ENCODE data around the gene UBR7. TPM values are rescaled to one million over a fixed set of nuclear protein-coding genes. Genes with fewer than 3 reads are reported as not detected.
A peak's percentile ranks its signal among the peaks of the same experiment; 100 is the strongest.
"Not testable (repeated sequence)": the region's sequence is repeated elsewhere in the genome, so short reads cannot be mapped to it uniquely, and the experiment has no call there.

Gene UBR7
- 19.3 and 19.5 TPM in 2 replicates for total RNA-seq

DNA sequence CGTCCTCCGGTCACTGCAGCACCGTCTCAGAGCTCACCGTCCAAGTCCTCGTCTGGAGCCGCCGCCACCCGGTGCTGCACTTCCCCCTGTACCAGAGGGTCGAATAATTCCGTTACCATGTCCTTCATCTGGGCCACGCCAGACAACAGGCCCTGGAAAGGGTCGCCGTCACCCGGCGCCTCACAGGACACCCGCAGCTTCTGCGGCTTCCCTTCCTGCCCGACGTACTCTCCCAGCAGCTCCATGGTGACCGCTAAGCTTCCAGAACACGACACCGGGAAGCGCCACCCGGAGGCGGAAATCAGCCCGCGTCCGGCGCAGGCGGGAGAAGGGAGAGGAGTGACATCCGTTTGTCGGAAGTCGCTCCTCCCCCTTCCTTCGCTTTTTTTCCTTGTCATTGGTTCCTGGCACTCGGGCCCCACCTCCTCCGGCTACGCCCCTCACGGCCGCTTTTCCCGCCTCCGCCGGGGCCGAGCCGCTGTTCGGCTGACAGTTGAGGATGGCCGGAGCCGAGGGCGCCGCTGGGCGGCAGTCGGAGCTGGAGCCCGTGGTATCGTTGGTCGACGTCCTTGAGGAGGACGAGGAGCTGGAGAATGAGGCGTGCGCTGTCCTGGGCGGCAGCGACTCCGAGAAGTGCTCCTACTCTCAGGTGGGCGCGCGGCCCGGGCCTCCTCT is at the start of gene UBR7, which contains the start of gene GON7:
UBR7 (plus strand) TSS at position 464 of the 675 bp plus-strand sequence; CDS start at position 500, 36 bp downstream.
GON7 (minus strand) TSS at position 273 of the 675 bp plus-strand sequence; CDS start at position 245, 28 bp downstream.
- intact Hi-C loops (cut with micrococcal nuclease), result loop anchor here (1.0 to 10.0 kb wide), 8 partner anchors 22 to 768 kb away; partner anchors contain the start of genes ASB2, BTBD7, ITPK1 and LYSET
- ChIA-PET POLR2A (interaction anchor here (1.1 to 4.5 kb wide), 6 partner anchors 16 to 330 kb away, joined by 3 to 38 read pairs (median 4); partner anchors contain the start of genes LYSET and MOAP1), CTCF (interaction anchor here (0.9 to 3.2 kb wide), 9 partner anchors 11 to 412 kb away, joined by 3 to 16 read pairs (median 5); partner anchors contain the start of genes LYSET and MOAP1)
- TF ChIP-seq, protein P1, sequence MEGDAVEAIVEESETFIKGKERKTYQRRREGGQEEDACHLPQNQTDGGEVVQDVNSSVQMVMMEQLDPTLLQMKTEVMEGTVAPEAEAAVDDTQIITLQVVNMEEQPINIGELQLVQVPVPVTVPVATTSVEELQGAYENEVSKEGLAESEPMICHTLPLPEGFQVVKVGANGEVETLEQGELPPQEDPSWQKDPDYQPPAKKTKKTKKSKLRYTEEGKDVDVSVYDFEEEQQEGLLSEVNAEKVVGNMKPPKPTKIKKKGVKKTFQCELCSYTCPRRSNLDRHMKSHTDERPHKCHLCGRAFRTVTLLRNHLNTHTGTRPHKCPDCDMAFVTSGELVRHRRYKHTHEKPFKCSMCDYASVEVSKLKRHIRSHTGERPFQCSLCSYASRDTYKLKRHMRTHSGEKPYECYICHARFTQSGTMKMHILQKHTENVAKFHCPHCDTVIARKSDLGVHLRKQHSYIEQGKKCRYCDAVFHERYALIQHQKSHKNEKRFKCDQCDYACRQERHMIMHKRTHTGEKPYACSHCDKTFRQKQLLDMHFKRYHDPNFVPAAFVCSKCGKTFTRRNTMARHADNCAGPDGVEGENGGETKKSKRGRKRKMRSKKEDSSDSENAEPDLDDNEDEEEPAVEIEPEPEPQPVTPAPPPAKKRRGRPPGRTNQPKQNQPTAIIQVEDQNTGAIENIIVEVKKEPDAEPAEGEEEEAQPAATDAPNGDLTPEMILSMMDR (IDR thresholded peaks at IDR 0.05), result no peak
- DNase-seq, result peak; percentile 84
- Mint-ChIP-seq H3K9me3 (no peaks in the 10 kb centered on the region), H3K27ac (peak within 1 kb of the TSS; percentile 90), H3K27me3 (no peaks in the 10 kb centered on the region), H3K36me3 (ENCODE audit: low read depth) (peaks cover 15% of the 10 kb centered on the region), H3K4me3 (peak within 1 kb of the TSS; percentile 96), H3K4me1 (peaks cover 56% of the 10 kb centered on the region)
- ATAC-seq (ENCODE audit: low read depth), result peak; percentile 93

GRCh38 chr14:93158349-93158748 is 48.7 kb upstream of the UBR7 start:
- DNase-seq; H3K9me3 Mint-ChIP-seq; ATAC-seq (ENCODE audit: low read depth); H3K4me1 Mint-ChIP-seq; CTCF ChIA-PET; H3K27ac Mint-ChIP-seq; H3K27me3 Mint-ChIP-seq; intact Hi-C loops (cut with micrococcal nuclease); H3K36me3 Mint-ChIP-seq (ENCODE audit: low read depth); H3K4me3 Mint-ChIP-seq: not testable (repeated sequence)
- POLR2A ChIA-PET, result interaction anchor here (0.6 kb wide), 1 partner anchor 10 kb away, joined by 7 read pairs; no protein-coding TSS in a partner anchor

- ATAC-seq (ENCODE audit: low read depth); DNase-seq; H3K9me3 Mint-ChIP-seq; intact Hi-C loops (cut with micrococcal nuclease); H3K27me3 Mint-ChIP-seq; POLR2A ChIA-PET; CTCF ChIA-PET; H3K4me1 Mint-ChIP-seq; H3K27ac Mint-ChIP-seq; H3K36me3 Mint-ChIP-seq (ENCODE audit: low read depth); H3K4me3 Mint-ChIP-seq: not testable (repeated sequence)
Measured at GRCh38 chr14:93159625-93160352, 47.3 kb upstream of the UBR7 start.

DNA sequence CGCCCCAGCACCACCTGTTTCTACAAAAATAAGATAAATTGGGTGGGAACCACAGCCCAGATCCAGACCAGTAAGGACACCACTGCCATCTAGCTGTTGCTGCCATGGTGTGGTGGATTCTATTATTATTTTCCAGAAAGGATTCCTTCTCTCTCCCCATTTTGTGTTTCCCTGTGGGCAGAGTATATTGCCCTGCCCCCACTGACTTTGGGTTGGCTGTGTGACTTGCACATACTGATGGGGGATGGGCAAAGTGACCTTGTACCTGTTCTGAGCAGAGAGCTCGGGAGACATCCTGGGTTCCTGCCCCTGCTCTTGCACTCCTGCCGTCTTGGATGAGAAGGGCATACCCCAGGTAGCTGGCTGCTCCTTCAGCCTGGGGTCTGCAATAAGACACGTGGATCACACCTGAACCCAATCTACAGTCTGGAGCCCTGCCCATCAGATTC is 46.7 kb upstream of the UBR7 start:
- ChIA-PET CTCF (no interaction called here), POLR2A (no interaction called here)
- Mint-ChIP-seq H3K4me3 (no peak overlapping the region), H3K4me1 (no peaks in the 10 kb centered on the region), H3K27ac (no peak overlapping the region), H3K27me3 (no peaks in the 10 kb centered on the region), H3K36me3 (ENCODE audit: low read depth) (no peaks in the 10 kb centered on the region), H3K9me3 (no peaks in the 10 kb centered on the region)
- intact Hi-C loops (cut with micrococcal nuclease), result no loop called here
- DNase-seq, result no peak
- TF ChIP-seq, protein P1 (IDR thresholded peaks at IDR 0.05), result no peak
- no peak for ATAC-seq (ENCODE audit: low read depth)

DNA sequence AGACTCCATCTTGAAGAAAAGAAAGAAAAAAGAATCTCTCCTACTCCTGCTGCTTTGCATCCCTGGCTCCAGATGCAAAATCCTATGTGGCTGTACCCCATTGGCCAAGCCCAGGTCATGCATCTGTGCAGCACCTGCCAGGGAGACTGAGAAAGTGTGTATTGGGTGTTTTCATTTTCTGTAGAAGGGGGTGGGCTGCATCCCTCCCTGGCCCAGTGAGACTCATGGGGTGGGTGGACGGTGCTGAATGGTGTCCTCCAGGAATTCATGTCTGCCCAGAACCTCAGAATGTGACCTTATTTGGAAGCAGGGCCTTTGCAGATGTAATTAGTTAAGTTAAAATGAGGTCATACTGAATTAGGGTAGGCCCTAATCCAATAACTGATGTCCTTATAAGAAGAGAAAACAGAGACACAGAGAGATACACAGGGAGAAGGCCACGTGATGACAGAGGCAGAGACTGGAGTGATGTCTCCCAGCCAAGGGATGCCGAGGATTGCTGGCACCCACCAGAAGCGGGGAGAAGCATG is 45.6 kb upstream of the UBR7 start:
- ChIA-PET CTCF (no interaction called here), POLR2A (no interaction called here)
- Mint-ChIP-seq H3K4me1 (no peaks in the 10 kb centered on the region), H3K27ac (no peak overlapping the region), H3K27me3 (no peaks in the 10 kb centered on the region), H3K36me3 (ENCODE audit: low read depth) (no peaks in the 10 kb centered on the region), H3K4me3 (no peak overlapping the region), H3K9me3 (no peaks in the 10 kb centered on the region)
- intact Hi-C loops (cut with micrococcal nuclease), result no loop called here
- DNase-seq (no peak), ATAC-seq (ENCODE audit: low read depth) (no peak)
- TF ChIP-seq, protein P1 (IDR thresholded peaks at IDR 0.05), result no peak

- Mint-ChIP-seq H3K9me3 (no peaks in the 10 kb centered on the region), H3K27ac (no peak overlapping the region), H3K4me1 (no peaks in the 10 kb centered on the region), H3K27me3 (no peaks in the 10 kb centered on the region), H3K4me3 (no peak overlapping the region), H3K36me3 (ENCODE audit: low read depth) (no peaks in the 10 kb centered on the region)
- POLR2A ChIA-PET, result no interaction called here
- intact Hi-C loops (cut with micrococcal nuclease), result no loop called here
- no peak for DNase-seq
- CTCF ChIA-PET, result no interaction called here
- ATAC-seq (ENCODE audit: low read depth), result no peak
- TF ChIP-seq, protein P1 (IDR thresholded peaks at IDR 0.05), result no peak
Measured at GRCh38 chr14:93163564-93163963, 43.5 kb upstream of the UBR7 start.

DNA sequence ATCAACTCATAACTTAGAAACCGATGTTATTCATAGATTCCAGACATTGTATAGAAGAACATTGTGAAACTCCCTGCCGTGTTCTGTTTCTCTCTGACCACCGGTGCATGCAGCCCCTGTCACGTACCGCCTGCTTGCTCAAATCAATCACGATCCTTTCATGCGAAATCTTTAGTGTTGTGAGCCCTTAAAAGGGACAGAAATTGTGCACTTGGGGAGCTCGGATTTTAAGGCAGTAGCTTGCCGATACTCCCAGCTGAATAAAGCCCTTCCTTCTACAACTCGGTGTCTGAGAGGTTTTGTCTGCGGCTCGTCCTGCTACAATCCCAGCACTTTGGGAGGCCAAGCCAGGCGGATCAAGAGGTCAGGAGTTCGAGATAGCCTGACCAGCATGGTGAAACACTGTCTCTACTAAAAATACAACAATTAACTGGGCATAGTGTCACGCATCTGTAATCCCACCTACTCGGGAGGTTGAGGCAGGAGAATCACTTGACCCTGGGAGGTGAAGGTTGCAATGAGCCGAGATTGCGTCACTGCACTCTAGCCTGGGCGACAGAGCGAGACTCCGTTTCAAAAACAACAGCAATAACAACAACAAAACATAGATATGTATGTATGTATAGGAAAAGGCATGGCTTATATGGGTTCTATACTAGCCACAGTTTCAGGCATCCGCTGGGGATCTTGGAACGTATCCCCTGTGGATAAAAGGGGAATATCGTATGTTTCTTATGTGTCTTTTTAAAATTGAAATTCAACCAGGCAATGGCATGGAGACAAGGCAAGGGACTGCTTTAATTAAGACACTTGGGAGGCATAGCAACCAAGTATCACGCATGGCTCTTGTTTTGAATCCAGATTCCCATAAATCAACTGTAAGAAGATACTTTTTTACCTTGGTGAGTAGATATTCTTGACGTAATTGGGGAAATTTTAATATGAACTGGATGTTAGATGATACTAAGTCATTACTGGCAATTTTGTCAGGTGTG is 41.5 kb upstream of the UBR7 start:
- H3K27ac Mint-ChIP-seq, H3K4me3 Mint-ChIP-seq, CTCF ChIA-PET: not testable (repeated sequence)

More for the DNA sequence above, 41.5 kb upstream of the UBR7 start:
- ATAC-seq (ENCODE audit: low read depth); H3K36me3 Mint-ChIP-seq (ENCODE audit: low read depth); H3K27me3 Mint-ChIP-seq; H3K4me1 Mint-ChIP-seq; H3K9me3 Mint-ChIP-seq; POLR2A ChIA-PET; DNase-seq; intact Hi-C loops (cut with micrococcal nuclease): not testable (repeated sequence)

Measured in activated B cell treated with CpG ODN at 0.5 μM for 24 hours (primary cell).